Neuronal stem cell (in vitro differentiated cells): Measurements from ENCODE around the gene SPSB3.

Experiments used
- DNase-seq: peaks from one replicate; pipeline ENCODE4 v3.0.0-alpha.2; 2013; ENCODE audit warnings: low spot score
- H2AFZ ChIP-seq: one replicate; pipeline ENCODE4 v1.6.1; 2013; ENCODE audit warnings: mild to moderate bottlenecking, low read length, inconsistent platforms
- H2AK5ac ChIP-seq: 2 replicates; pipeline ENCODE4 v1.6.1; 2013; ENCODE audit warnings: low read depth, mild to moderate bottlenecking, inconsistent platforms, low read length, moderate library complexity, mixed read lengths
- H2BK120ac ChIP-seq: 2 replicates; pipeline ENCODE4 v1.6.1; 2013; ENCODE audit warnings: low read depth, mild to moderate bottlenecking, inconsistent platforms, low read length, moderate library complexity, mixed read lengths
- H2BK12ac ChIP-seq: one replicate; pipeline ENCODE4 v1.6.1; 2013; ENCODE audit warnings: low read length, inconsistent platforms
- H2BK15ac ChIP-seq: 2 replicates; pipeline ENCODE4 v1.6.1; 2013; ENCODE audit warnings: mild to moderate bottlenecking, low read length, inconsistent platforms, mixed read lengths
- H2BK5ac ChIP-seq: one replicate; pipeline ENCODE4 v1.6.1; 2013; ENCODE audit warnings: inconsistent platforms, mild to moderate bottlenecking, low read length, moderate library complexity
- H3K14ac ChIP-seq: one replicate; pipeline ENCODE4 v1.6.1; 2013; ENCODE audit warnings: low read length, inconsistent platforms
- H3K18ac ChIP-seq: 2 replicates; pipeline ENCODE4 v1.6.1; 2013; ENCODE audit warnings: low read length, inconsistent platforms
- H3K23ac ChIP-seq: 2 replicates; pipeline ENCODE4 v1.6.1; 2013; ENCODE audit warnings: low read depth, mild to moderate bottlenecking, mixed read lengths, low read length, inconsistent platforms; ENCODE audit not compliant: poor library complexity
- H3K27ac ChIP-seq: replicated peaks from 3 replicates; pipeline ENCODE4 v1.5.1; 2013; ENCODE audit warnings: low read length, inconsistent platforms
- H3K27me3 ChIP-seq, 3 experiments: 2 replicates each; pipeline ENCODE4 v1.6.1; 2013; ENCODE audit warnings: low read length in 3 of 3, mild to moderate bottlenecking in 2 of 3, inconsistent platforms in 1 of 3, low read depth in 1 of 3, mixed read lengths in 1 of 3, moderate library complexity in 1 of 3; ENCODE audit not compliant: control insufficient read depth in 3 of 3, insufficient read depth in 3 of 3
- H3K36me3 ChIP-seq, 2 donors: replicated peaks in 1 of 2; 2 replicates each; pipeline ENCODE4 v1.6.1; 2013; ENCODE audit warnings: low read length in 2 of 2; ENCODE audit not compliant: control insufficient read depth in 2 of 2, insufficient read depth in 2 of 2
- H3K4ac ChIP-seq: 2 replicates; pipeline ENCODE4 v1.6.1; 2013; ENCODE audit warnings: inconsistent platforms, mild to moderate bottlenecking, low read length, moderate library complexity
- H3K4me1 ChIP-seq, 2 donors: 1 replicate in 1 of 2; 2 replicates in 1 of 2; pipeline ENCODE4 v1.6.1; 2013; ENCODE audit warnings: low read length in 2 of 2, low read depth in 1 of 2; ENCODE audit not compliant: control insufficient read depth in 2 of 2, insufficient read depth in 1 of 2
- H3K4me2 ChIP-seq: one replicate; pipeline ENCODE4 v1.6.1; 2013; ENCODE audit warnings: mild to moderate bottlenecking, low read length, inconsistent platforms; ENCODE audit not compliant: insufficient read depth, poor library complexity, severe bottlenecking
- H3K4me3 ChIP-seq, 2 donors: 2 replicates each; pipeline ENCODE4 v1.5.1; 2013; ENCODE audit warnings: low read length in 2 of 2, mild to moderate bottlenecking in 2 of 2, inconsistent platforms in 1 of 2, moderate library complexity in 1 of 2
- H3K79me1 ChIP-seq: one replicate; pipeline ENCODE4 v1.6.1; 2013; ENCODE audit warnings: low read depth, mild to moderate bottlenecking, inconsistent platforms, low read length, moderate library complexity
- H3K9ac ChIP-seq: one replicate; pipeline ENCODE4 v1.6.1; 2013; ENCODE audit warnings: mild to moderate bottlenecking, low read depth, low read length, inconsistent platforms; ENCODE audit not compliant: poor library complexity
- H3K9me3 ChIP-seq, 2 donors: replicated peaks in 1 of 2; 2 replicates each; pipeline versions ENCODE3 to v1.6.1; 2013; ENCODE audit warnings: low read length in 2 of 2, mild to moderate bottlenecking in 2 of 2, inconsistent platforms in 1 of 2, low read depth in 1 of 2, mixed read lengths in 1 of 2, moderate library complexity in 1 of 2; ENCODE audit not compliant: control insufficient read depth in 2 of 2, insufficient read depth in 1 of 2
- H4K8ac ChIP-seq: one replicate; pipeline ENCODE4 v1.6.1; 2013; ENCODE audit warnings: low read depth, mild to moderate bottlenecking, inconsistent platforms, low read length, moderate library complexity
- H4K91ac ChIP-seq: one replicate; pipeline ENCODE4 v1.6.1; 2013; ENCODE audit warnings: low read length, low read depth, mild to moderate bottlenecking, inconsistent platforms; ENCODE audit not compliant: poor library complexity
- WGBS, 2 donors: extraction: QIAGEN DNeasy Blood & Tissue Kit; methylation state at CpG; one replicate each; pipeline ENCODE4 v1.1.7; 2013; ENCODE audit warnings: missing lambda C conversion rate in 2 of 2, mixed read lengths in 1 of 2; ENCODE audit not compliant: insufficient read length in 2 of 2, insufficient replicate concordance in 1 of 2; ENCODE audit errors: extremely low coverage in 2 of 2; 5-methylcytosine and 5-hydroxymethylcytosine counted together

The SPSB3 gene

DNA sequence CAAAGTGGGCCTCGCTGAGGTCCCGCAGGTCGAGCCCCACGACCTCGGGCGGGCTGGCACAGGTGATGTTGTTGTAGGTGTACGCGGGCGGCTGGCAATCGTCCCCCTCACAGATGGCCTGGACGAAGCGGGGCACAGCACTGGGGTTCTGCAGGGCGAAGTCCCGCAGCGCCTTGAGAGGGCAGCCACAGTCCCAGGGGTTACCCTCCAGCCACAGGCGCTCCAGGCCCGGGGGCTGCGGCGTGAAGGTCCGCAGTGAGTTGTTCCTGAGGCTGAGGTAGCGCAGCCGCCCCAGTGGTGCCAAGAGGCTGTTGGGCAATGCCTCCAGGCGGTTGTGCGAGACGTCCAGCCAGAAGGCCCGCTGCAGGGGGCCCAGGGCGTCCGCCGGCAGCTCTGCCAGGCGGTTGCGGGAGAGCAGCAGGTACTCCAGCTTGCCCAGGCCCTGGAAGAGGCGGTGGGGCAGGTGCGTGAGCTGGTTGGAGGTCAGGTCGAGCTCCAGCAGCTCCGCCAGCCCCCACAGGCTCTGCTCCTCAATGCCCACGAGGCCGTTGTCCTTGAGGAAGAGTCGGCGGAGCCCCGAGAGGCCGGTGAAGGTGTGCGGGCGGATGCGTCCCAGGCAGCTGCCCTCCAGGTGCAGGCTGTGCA, 8.4 kb upstream of the SPSB3 start:
- no peak overlapping the region for H3K18ac ChIP-seq
- H2BK12ac ChIP-seq, result no peak overlapping the region
- no peak overlapping the region for H2BK5ac ChIP-seq
- no peak for DNase-seq
- H3K9me3 ChIP-seq, result no peaks in the 10 kb centered on the region
- no peak overlapping the region for H3K9ac ChIP-seq
- no peak overlapping the region for H2BK15ac ChIP-seq
- WGBS, 2 donors, result no CpG with 5 or more reads among the region's 44 CpGs
- peaks cover 30% of the 10 kb centered on the region for H3K79me1 ChIP-seq
- H3K36me3 ChIP-seq, result peaks cover 25 to 54% of the 10 kb centered on the region in 2 donors
- H3K4me2 ChIP-seq, result no peak overlapping the region
- H3K23ac ChIP-seq, result peak overlapping the region; percentile 31
- H2AFZ ChIP-seq, result no peak overlapping the region
- H4K91ac ChIP-seq, result no peak overlapping the region
- no peaks in the 10 kb centered on the region for H3K27me3 ChIP-seq
- no peak overlapping the region for H3K14ac ChIP-seq
- H2BK120ac ChIP-seq, result no peak overlapping the region
- H3K4ac ChIP-seq, result no peak overlapping the region
- H4K8ac ChIP-seq, result peak overlapping the region; percentile 65
- no peak overlapping the region for H3K27ac ChIP-seq
- no peak overlapping the region for H2AK5ac ChIP-seq
- H3K4me3 ChIP-seq, result no peak overlapping the region
- no peaks in the 10 kb centered on the region for H3K4me1 ChIP-seq

DNA sequence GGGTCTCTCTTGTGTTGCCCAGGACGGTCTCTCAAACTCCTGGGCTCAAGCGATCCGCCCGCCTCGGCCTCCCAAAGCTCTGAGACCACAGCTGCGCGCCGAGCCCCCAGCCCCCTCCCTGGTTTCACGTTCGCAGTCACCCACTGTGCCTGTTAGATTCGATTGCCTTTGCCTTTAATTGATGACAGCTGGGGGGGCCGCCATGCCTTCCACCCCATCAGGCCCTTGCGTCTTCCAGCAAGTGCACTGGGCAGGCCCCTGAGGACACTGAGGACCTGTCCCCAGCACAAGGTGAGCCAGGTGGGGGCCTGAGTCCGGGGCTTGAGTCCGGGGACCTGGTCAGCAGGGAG, 7.9 kb upstream of the SPSB3 start:
- no peak overlapping the region for H2BK15ac ChIP-seq
- H3K9ac ChIP-seq, result no peak overlapping the region
- DNase-seq, result no peak
- H3K4me3 ChIP-seq, result no peak overlapping the region
- no CpG with 5 or more reads among the region's 15 CpGs for WGBS, 2 donors
- H3K27me3 ChIP-seq, result no peaks in the 10 kb centered on the region
- peaks cover 32% of the 10 kb centered on the region for H3K79me1 ChIP-seq
- H4K8ac ChIP-seq, result no peak overlapping the region
- H3K18ac ChIP-seq, result no peak overlapping the region
- no peak overlapping the region for H3K4me2 ChIP-seq
- no peak overlapping the region for H2BK120ac ChIP-seq
- no peak overlapping the region for H2AFZ ChIP-seq
- no peak overlapping the region for H3K4ac ChIP-seq
- peaks cover 28 to 59% of the 10 kb centered on the region in 2 donors for H3K36me3 ChIP-seq
- no peak overlapping the region for H3K27ac ChIP-seq
- H2BK5ac ChIP-seq, result no peak overlapping the region
- no peaks in the 10 kb centered on the region for H3K4me1 ChIP-seq
- peak overlapping the region; percentile 31 for H3K23ac ChIP-seq
- H4K91ac ChIP-seq, result no peak overlapping the region
- no peak overlapping the region for H2AK5ac ChIP-seq
- no peak overlapping the region for H3K14ac ChIP-seq
- no peaks in the 10 kb centered on the region for H3K9me3 ChIP-seq
- no peak overlapping the region for H2BK12ac ChIP-seq

DNA sequence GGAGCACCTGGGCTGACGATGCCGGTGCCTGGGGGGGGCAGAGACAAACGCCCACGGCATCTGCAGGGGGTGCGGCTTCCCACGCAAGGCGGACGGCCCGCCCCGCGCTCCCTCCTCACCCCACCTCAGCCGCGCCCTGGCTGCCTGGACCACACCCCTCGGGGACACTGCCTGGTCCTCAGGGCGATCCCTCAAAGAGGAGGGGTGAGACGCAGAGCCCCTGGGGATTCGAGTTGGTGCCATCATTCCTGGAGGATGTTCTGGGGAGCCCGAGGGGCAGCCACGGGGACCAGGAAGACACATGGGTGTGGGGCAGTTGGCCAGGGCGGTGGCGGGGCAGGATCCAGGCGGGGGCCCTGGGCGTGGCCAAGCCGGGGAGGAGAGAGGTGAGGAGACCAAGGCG, 7.3 kb upstream of the SPSB3 start:
- Histone ChIP-seq H3K36me3 (peaks cover 31 to 64% of the 10 kb centered on the region in 2 donors), H3K14ac (no peak overlapping the region), H2BK5ac (no peak overlapping the region), H4K91ac (no peak overlapping the region), H2AK5ac (no peak overlapping the region), H2BK12ac (no peak overlapping the region), H3K27ac (no peak overlapping the region), H2AFZ (no peak overlapping the region), H3K9me3 (no peaks in the 10 kb centered on the region), H2BK120ac (no peak overlapping the region), H4K8ac (no peak overlapping the region), H2BK15ac (no peak overlapping the region), H3K4ac (no peak overlapping the region), H3K18ac (no peak overlapping the region), H3K23ac (no peak overlapping the region), H3K4me3 (no peak overlapping the region), H3K4me1 (no peaks in the 10 kb centered on the region), H3K79me1 (peaks cover 33% of the 10 kb centered on the region), H3K4me2 (no peak overlapping the region), H3K9ac (no peak overlapping the region), H3K27me3 (no peaks in the 10 kb centered on the region)
- DNase-seq, result no peak
- WGBS, 2 donors, result no CpG with 5 or more reads among the region's 25 CpGs

DNA sequence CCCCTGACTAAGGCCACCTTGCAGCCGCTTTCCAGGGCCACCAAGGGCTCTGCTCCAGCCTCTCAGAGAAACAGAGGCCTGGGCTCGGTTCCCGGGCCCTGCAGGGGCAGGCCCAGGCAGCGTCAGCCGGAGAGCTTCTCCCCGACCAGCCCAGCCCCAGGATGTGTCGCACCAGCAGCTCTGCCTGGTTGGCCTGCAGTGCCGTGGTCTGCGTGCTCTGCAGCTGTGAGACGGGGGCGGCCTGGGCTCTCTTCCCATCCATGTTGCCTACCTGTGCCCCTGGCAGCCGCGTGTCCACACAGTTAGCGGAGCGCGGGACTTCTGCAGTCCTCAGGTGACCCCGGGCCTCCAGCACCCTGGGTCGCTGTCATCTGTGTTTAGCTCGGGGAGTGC, 6.3 kb upstream of the SPSB3 start:
- Histone ChIP-seq H2BK12ac (no peak overlapping the region), H4K91ac (no peak overlapping the region), H3K27ac (no peak overlapping the region), H2AK5ac (no peak overlapping the region), H2BK5ac (no peak overlapping the region), H3K36me3 (peaks cover 31 to 69% of the 10 kb centered on the region in 2 donors), H3K4me3 (no peak overlapping the region), H3K14ac (no peak overlapping the region), H3K23ac (no peak overlapping the region), H3K4me2 (no peak overlapping the region), H2BK120ac (no peak overlapping the region), H3K9ac (no peak overlapping the region), H3K9me3 (no peaks in the 10 kb centered on the region), H2AFZ (no peak overlapping the region), H3K4me1 (peaks cover 0 to 3% of the 10 kb centered on the region in 2 donors), H2BK15ac (no peak overlapping the region), H3K79me1 (peaks cover 36% of the 10 kb centered on the region), H3K27me3 (no peaks in the 10 kb centered on the region), H4K8ac (no peak overlapping the region), H3K4ac (no peak overlapping the region), H3K18ac (no peak overlapping the region)
- no peak for DNase-seq
- no CpG with 5 or more reads among the region's 19 CpGs for WGBS, 2 donors
